Measurements from ENCODE around the gene PIK3C2G. TPM values are rescaled to one million over a fixed set of nuclear protein-coding genes. Genes with fewer than 3 reads are reported as not detected.

Gene PIK3C2G
- total and polyA plus RNA-seq, 2 experiments from 2014 or later: not detected

GRCh38 chr12:18483698-18484325, 222.5 kb downstream of the PIK3C2G start:
- H3K9me2 ChIP-seq (ENCODE audit: insufficient read depth): no peaks in the 10 kb centered on the region
- WGBS, 2 experiments (ENCODE audit: low coverage in 1 of 2, low lambda C conversion rate in 2 of 2, missing lambda C conversion rate in 2 of 2): 25% methylated on average over 3 of the region's 3 CpGs
- no peak overlapping the region for H3K4me2 ChIP-seq (ENCODE audit: unreplicated experiment)
- H3K27ac ChIP-seq: no peak overlapping the region
- no peaks in the 10 kb centered on the region for H3K36me3 ChIP-seq (ENCODE audit: low read depth)
- TF ChIP-seq EZH2phosphoT487 (IDR thresholded peaks at IDR 0.05; ENCODE audit: insufficient read depth, low read depth): no peak
- no peak for TF ChIP-seq EZH2 (IDR thresholded peaks at IDR 0.05; ENCODE audit: insufficient read depth, poor library complexity, severe bottlenecking)
- H4K20me1 ChIP-seq (ENCODE audit: insufficient read depth): no peaks in the 10 kb centered on the region
- no peak overlapping the region for H2AFZ ChIP-seq
- H3F3A ChIP-seq (ENCODE audit: insufficient read depth): no peaks in the 10 kb centered on the region
- H3K4me3 ChIP-seq: no peak overlapping the region
- no peaks in the 10 kb centered on the region for H3K9me3 ChIP-seq (ENCODE audit: low read depth)
- no peaks in the 10 kb centered on the region for H3K79me2 ChIP-seq (ENCODE audit: insufficient read depth)
- no peak for DNase-seq
- in situ Hi-C loops (cut with MboI): no loop called here
- no peak overlapping the region for H3K9ac ChIP-seq
- no peaks in the 10 kb centered on the region for H3K27me3 ChIP-seq (replicated peaks; ENCODE audit: insufficient read depth)
- H3K4me1 ChIP-seq (ENCODE audit: insufficient read depth): no peaks in the 10 kb centered on the region

DNA sequence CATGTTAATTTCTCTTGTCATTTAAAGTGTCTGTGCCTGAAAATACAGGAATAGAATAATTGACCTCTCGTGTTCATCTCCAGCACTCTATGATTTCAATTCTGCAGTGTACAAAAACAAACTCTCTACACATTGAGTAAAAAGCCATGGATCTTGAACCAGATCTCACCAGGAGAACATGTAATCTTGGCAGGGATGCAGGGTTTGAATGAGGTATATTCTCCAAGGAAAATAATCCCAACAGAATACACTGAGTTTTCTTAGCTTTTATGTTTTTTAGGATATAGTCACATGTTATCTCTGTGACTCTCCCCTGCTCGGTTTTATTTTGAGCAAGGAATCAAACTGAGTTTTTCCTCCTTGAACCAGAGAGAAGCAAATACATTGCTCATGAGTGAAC, 224.7 kb downstream of the PIK3C2G start:
- no peaks in the 10 kb centered on the region for H3F3A ChIP-seq (ENCODE audit: insufficient read depth)
- H3K27ac ChIP-seq: no peak overlapping the region
- TF ChIP-seq EZH2 (IDR thresholded peaks at IDR 0.05; ENCODE audit: insufficient read depth, poor library complexity, severe bottlenecking) (no peak), EZH2phosphoT487 (IDR thresholded peaks at IDR 0.05; ENCODE audit: insufficient read depth, low read depth) (no peak)
- H3K4me1 ChIP-seq (ENCODE audit: insufficient read depth): no peaks in the 10 kb centered on the region
- H3K9me3 ChIP-seq (ENCODE audit: low read depth): no peaks in the 10 kb centered on the region
- no peaks in the 10 kb centered on the region for H3K9me2 ChIP-seq (ENCODE audit: insufficient read depth)
- in situ Hi-C loops (cut with MboI): no loop called here
- no peak overlapping the region for H3K9ac ChIP-seq
- H3K79me2 ChIP-seq (ENCODE audit: insufficient read depth): no peaks in the 10 kb centered on the region
- H3K36me3 ChIP-seq (ENCODE audit: low read depth): no peaks in the 10 kb centered on the region
- no peak for DNase-seq
- H4K20me1 ChIP-seq (ENCODE audit: insufficient read depth): no peaks in the 10 kb centered on the region
- no peak overlapping the region for H3K4me2 ChIP-seq (ENCODE audit: unreplicated experiment)
- H3K4me3 ChIP-seq: no peak overlapping the region
- no peak overlapping the region for H2AFZ ChIP-seq
- 52 to 53% methylated on average over 2 of the region's 2 CpGs for WGBS, 2 experiments (ENCODE audit: low coverage in 1 of 2, low lambda C conversion rate in 2 of 2, missing lambda C conversion rate in 2 of 2)
- H3K27me3 ChIP-seq (replicated peaks; ENCODE audit: insufficient read depth): no peaks in the 10 kb centered on the region

DNA sequence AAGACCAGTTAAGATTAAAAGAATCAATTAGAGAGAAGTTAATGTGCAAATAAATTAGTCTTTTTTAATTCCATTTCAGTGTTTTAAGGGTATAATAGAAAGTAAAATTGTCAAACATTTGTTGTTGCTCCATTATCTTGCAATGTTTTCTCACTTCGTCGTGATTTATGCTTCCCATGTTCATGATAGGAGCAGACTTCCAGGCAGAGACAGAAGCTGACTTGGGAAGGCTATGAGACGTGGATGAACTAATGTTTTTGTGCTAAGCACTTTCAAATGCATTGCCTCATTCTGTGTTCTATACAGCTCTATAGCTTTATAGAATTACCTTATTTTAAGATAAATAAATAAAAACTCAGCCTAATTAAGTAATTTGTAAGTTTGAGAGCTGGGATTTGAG, 226.2 kb downstream of the PIK3C2G start:
- no peaks in the 10 kb centered on the region for H3K9me3 ChIP-seq (ENCODE audit: low read depth)
- H3K9me2 ChIP-seq (ENCODE audit: insufficient read depth): 0 out of 2 replicates have a peak, but pooled peaks cover 3% of the 10 kb centered on the region
- no peaks in the 10 kb centered on the region for H3K27me3 ChIP-seq (replicated peaks; ENCODE audit: insufficient read depth)
- in situ Hi-C loops (cut with MboI): no loop called here
- H3K79me2 ChIP-seq (ENCODE audit: insufficient read depth): no peaks in the 10 kb centered on the region
- DNase-seq: no peak
- H3K27ac ChIP-seq: no peak overlapping the region
- H3K4me3 ChIP-seq: no peak overlapping the region
- no peaks in the 10 kb centered on the region for H3K36me3 ChIP-seq (ENCODE audit: low read depth)
- H3K4me2 ChIP-seq (ENCODE audit: unreplicated experiment): no peak overlapping the region
- TF ChIP-seq EZH2phosphoT487 (IDR thresholded peaks at IDR 0.05; ENCODE audit: insufficient read depth, low read depth): no peak
- no peak for TF ChIP-seq EZH2 (IDR thresholded peaks at IDR 0.05; ENCODE audit: insufficient read depth, poor library complexity, severe bottlenecking)
- 88 to 90% methylated on average over 3 of the region's 3 CpGs for WGBS, 2 experiments (ENCODE audit: low coverage in 1 of 2, low lambda C conversion rate in 2 of 2, missing lambda C conversion rate in 2 of 2)
- H3K4me1 ChIP-seq (ENCODE audit: insufficient read depth): 0 out of 2 replicates have a peak, but pooled peaks cover 4% of the 10 kb centered on the region
- no peak overlapping the region for H3K9ac ChIP-seq
- H4K20me1 ChIP-seq (ENCODE audit: insufficient read depth): no peaks in the 10 kb centered on the region
- H3F3A ChIP-seq (ENCODE audit: insufficient read depth): 0 out of 2 replicates have a peak, but pooled peaks cover 5% of the 10 kb centered on the region
- no peak overlapping the region for H2AFZ ChIP-seq

DNA sequence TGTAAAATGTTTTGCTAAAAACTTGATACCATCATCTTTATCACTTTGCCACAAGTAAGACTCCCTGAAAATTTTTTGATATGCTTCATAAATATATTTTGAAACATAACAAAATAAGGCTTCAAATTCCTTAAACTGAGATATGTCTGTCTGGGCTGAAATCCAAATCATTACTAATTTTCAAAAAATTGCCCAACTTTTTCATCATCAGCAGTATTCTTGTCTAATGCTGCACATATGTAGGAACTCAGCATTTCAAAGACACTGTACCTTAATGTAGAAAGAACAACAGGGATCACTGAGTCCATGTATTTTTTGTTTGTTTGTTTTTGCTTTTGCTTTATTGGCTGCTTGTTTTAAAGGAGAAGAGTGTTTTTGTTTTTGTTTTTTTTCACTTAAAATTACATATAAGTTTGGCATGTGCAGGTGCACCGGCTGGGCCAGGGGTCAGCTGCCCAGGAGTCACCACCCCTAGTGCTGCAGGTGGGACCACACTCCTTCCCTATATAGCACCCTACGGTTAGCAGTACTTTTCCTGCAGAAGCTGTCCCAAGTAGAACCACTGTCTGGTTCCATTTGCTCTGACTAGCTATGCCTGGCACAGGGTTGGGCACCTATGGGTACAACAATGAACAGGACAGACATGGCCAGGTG, 231.2 kb downstream of the PIK3C2G start:
- 0 out of 2 replicates have a peak, but pooled peaks cover 5% of the 10 kb centered on the region for H3F3A ChIP-seq (ENCODE audit: insufficient read depth)
- H3K4me1 ChIP-seq (ENCODE audit: insufficient read depth): 0 out of 2 replicates have a peak, but pooled peaks cover 6% of the 10 kb centered on the region
- TF ChIP-seq EZH2 (IDR thresholded peaks at IDR 0.05; ENCODE audit: insufficient read depth, poor library complexity, severe bottlenecking) (no peak), EZH2phosphoT487 (IDR thresholded peaks at IDR 0.05; ENCODE audit: insufficient read depth, low read depth) (no peak)
- no peak overlapping the region for H3K9ac ChIP-seq
- H2AFZ ChIP-seq: no peak overlapping the region
- 66 to 67% methylated on average over 2 of the region's 2 CpGs for WGBS, 2 experiments (ENCODE audit: low coverage in 1 of 2, low lambda C conversion rate in 2 of 2, missing lambda C conversion rate in 2 of 2)
- H3K27me3 ChIP-seq (replicated peaks; ENCODE audit: insufficient read depth): no peaks in the 10 kb centered on the region
- in situ Hi-C loops (cut with MboI): no loop called here
- H3K36me3 ChIP-seq (ENCODE audit: low read depth): no peaks in the 10 kb centered on the region
- 0 out of 2 replicates have a peak, but pooled peaks cover 3% of the 10 kb centered on the region for H3K9me2 ChIP-seq (ENCODE audit: insufficient read depth)
- no peak overlapping the region for H3K4me3 ChIP-seq
- peak; percentile 50 for DNase-seq
- H3K27ac ChIP-seq: no peak overlapping the region
- no peaks in the 10 kb centered on the region for H4K20me1 ChIP-seq (ENCODE audit: insufficient read depth)
- H3K9me3 ChIP-seq (ENCODE audit: low read depth): no peaks in the 10 kb centered on the region
- no peaks in the 10 kb centered on the region for H3K79me2 ChIP-seq (ENCODE audit: insufficient read depth)
- no peak overlapping the region for H3K4me2 ChIP-seq (ENCODE audit: unreplicated experiment)
